Measurements from ENCODE around the gene NR4A3.

The NR4A3 gene

GRCh38 chr9:99809586-99810319 lies 11.9 kb upstream of the NR4A3 start:
- ChIA-PET CTCF (interaction anchor here (0.6 kb wide), 2 partner anchors 203 to 1719 kb away, joined by 3 read pairs; no protein-coding TSS in a partner anchor), POLR2A (no interaction called here)
- DNase-seq (ENCODE audit: extremely low spot score), result no peak
- TF ChIP-seq BHLHE40 (IDR thresholded peaks at IDR 0.05; ENCODE audit: borderline replicate concordance) (no peak), HDGF (IDR thresholded peaks at IDR 0.05; ENCODE audit: borderline replicate concordance) (no peak), ZNF384 (IDR thresholded peaks at IDR 0.05) (no peak), LEF1 (IDR thresholded peaks at IDR 0.05; ENCODE audit: borderline replicate concordance) (no peak), ARNT (IDR thresholded peaks at IDR 0.05) (no peak), NFRKB (IDR thresholded peaks at IDR 0.05) (no peak), SUZ12 (IDR thresholded peaks at IDR 0.05) (no peak)

GRCh38 chr9:99811172-99811571 lies 10.5 kb upstream of the NR4A3 start:
- TF ChIP-seq NFRKB (IDR thresholded peaks at IDR 0.05) (no peak), FOXA1 (IDR thresholded peaks at IDR 0.05) (no peak), ZNF384 (IDR thresholded peaks at IDR 0.05) (no peak), SP1 (IDR thresholded peaks at IDR 0.05) (no peak), L3MBTL2 (conservative IDR thresholded peaks at IDR 0.05) (no peak)
- CTCF ChIA-PET, result interaction anchor here (0.8 kb wide), 1 partner anchor 666 kb away, joined by 3 read pairs; no protein-coding TSS in a partner anchor
- no peak for DNase-seq (ENCODE audit: extremely low spot score)
- POLR2A ChIA-PET, result no interaction called here

DNA sequence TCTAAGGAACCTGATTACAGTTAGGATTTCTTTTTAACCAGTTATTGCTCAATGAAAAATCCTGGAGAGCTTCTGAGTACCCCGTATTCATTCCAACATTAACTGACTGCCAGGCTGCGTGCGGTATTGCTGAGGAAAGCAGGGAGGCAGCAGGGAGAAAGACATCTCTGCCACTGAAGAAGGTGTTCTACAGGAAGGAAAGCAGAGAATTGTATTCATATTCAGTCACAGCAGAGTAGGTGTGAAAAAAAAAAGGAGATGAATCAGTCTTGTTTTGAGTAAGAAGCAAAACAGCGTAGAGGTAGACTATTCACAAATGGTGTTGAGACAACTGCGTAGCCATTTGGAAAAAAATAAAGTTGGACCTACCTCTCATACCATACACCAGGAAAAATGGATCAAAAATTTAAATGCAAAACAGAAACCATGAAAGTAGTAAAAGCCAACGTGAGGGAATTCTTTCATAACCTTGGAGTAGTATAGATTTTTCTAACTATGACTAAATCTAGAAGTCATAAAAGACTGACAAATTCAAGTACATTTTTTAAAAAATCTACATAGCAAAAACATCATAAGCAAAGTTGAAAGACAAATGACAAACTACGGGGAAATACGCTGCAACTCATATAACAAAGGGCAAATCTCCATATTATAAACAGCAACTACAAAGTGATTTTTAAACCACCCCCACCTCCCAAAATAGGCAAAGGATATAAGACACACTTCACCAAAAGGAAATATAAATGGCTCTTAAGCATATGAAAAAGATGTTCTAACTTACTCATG lies 9.9 kb upstream of the NR4A3 start:
- DNase-seq (ENCODE audit: extremely low spot score), result no peak
- CTCF ChIA-PET, result interaction anchor here (0.8 kb wide), 1 partner anchor 666 kb away, joined by 3 read pairs; no protein-coding TSS in a partner anchor
- POLR2A ChIA-PET, result no interaction called here
- TF ChIP-seq FOXK2 (IDR thresholded peaks at IDR 0.05), result no peak
- no peak for TF ChIP-seq CTBP1 (IDR thresholded peaks at IDR 0.05; ENCODE audit: borderline replicate concordance)
- TF ChIP-seq HDGF (IDR thresholded peaks at IDR 0.05; ENCODE audit: borderline replicate concordance), result no peak
- TF ChIP-seq TARDBP (IDR thresholded peaks at IDR 0.05), result no peak
- no peak for TF ChIP-seq NFRKB (IDR thresholded peaks at IDR 0.05)
- no peak for TF ChIP-seq L3MBTL2 (conservative IDR thresholded peaks at IDR 0.05)
- TF ChIP-seq ARNT (IDR thresholded peaks at IDR 0.05), result no peak

DNA sequence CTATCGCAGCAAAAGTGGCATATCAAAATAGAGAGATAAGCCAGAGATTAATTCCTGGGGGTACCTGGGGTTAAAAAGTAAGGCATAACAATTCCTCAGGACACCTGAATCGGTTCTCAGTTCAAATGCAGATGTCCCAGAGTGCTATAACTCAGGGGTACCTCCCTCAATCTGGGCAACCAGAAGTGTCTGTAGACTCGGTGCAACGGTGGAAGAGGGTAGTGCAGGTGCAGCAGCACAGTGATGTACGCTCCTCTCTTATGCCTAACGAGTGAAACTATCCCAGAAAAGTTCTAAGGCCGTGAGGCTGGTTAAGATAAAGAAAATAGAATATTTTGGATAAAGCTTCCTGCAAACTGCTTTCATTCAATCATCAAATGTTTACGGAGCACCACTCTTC lies 7.9 kb upstream of the NR4A3 start:
- ChIA-PET POLR2A (no interaction called here), CTCF (no interaction called here)
- TF ChIP-seq, protein P1, sequence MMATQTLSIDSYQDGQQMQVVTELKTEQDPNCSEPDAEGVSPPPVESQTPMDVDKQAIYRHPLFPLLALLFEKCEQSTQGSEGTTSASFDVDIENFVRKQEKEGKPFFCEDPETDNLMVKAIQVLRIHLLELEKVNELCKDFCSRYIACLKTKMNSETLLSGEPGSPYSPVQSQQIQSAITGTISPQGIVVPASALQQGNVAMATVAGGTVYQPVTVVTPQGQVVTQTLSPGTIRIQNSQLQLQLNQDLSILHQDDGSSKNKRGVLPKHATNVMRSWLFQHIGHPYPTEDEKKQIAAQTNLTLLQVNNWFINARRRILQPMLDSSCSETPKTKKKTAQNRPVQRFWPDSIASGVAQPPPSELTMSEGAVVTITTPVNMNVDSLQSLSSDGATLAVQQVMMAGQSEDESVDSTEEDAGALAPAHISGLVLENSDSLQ (IDR thresholded peaks at IDR 0.05), result no peak
- no peak for TF ChIP-seq SP1 (IDR thresholded peaks at IDR 0.05)
- TF ChIP-seq BHLHE40 (IDR thresholded peaks at IDR 0.05; ENCODE audit: borderline replicate concordance), result no peak
- TF ChIP-seq LEF1 (IDR thresholded peaks at IDR 0.05; ENCODE audit: borderline replicate concordance), result no peak
- no peak for TF ChIP-seq L3MBTL2 (conservative IDR thresholded peaks at IDR 0.05)
- no peak for TF ChIP-seq FOXK2 (IDR thresholded peaks at IDR 0.05)
- no peak for TF ChIP-seq CTBP1 (IDR thresholded peaks at IDR 0.05; ENCODE audit: borderline replicate concordance)
- TF ChIP-seq NFRKB (IDR thresholded peaks at IDR 0.05), result no peak
- no peak for TF ChIP-seq ELF4 (IDR thresholded peaks at IDR 0.05)
- no peak for TF ChIP-seq TARDBP (IDR thresholded peaks at IDR 0.05)
- TF ChIP-seq FOXA1 (IDR thresholded peaks at IDR 0.05), result no peak
- TF ChIP-seq HDGF (IDR thresholded peaks at IDR 0.05; ENCODE audit: borderline replicate concordance), result no peak
- no peak for TF ChIP-seq ZNF384 (IDR thresholded peaks at IDR 0.05)
- no peak for TF ChIP-seq FOXM1 (IDR thresholded peaks at IDR 0.05; ENCODE audit: borderline replicate concordance)
- no peak for TF ChIP-seq SUZ12 (IDR thresholded peaks at IDR 0.05)
- TF ChIP-seq ARNT (IDR thresholded peaks at IDR 0.05), result no peak
- DNase-seq (ENCODE audit: extremely low spot score), result no peak

GRCh38 chr9:99814359-99814758 lies 7.3 kb upstream of the NR4A3 start:
- POLR2A ChIA-PET, result no interaction called here
- TF ChIP-seq HDGF (IDR thresholded peaks at IDR 0.05; ENCODE audit: borderline replicate concordance), result no peak
- no peak for TF ChIP-seq LEF1 (IDR thresholded peaks at IDR 0.05; ENCODE audit: borderline replicate concordance)
- no peak for TF ChIP-seq ARNT (IDR thresholded peaks at IDR 0.05)
- no peak for TF ChIP-seq FOXM1 (IDR thresholded peaks at IDR 0.05; ENCODE audit: borderline replicate concordance)
- TF ChIP-seq, protein P1 (IDR thresholded peaks at IDR 0.05), result no peak
- no peak for TF ChIP-seq BHLHE40 (IDR thresholded peaks at IDR 0.05; ENCODE audit: borderline replicate concordance)
- TF ChIP-seq SUZ12 (IDR thresholded peaks at IDR 0.05), result no peak
- CTCF ChIA-PET, result no interaction called here
- DNase-seq (ENCODE audit: extremely low spot score), result no peak

DNA sequence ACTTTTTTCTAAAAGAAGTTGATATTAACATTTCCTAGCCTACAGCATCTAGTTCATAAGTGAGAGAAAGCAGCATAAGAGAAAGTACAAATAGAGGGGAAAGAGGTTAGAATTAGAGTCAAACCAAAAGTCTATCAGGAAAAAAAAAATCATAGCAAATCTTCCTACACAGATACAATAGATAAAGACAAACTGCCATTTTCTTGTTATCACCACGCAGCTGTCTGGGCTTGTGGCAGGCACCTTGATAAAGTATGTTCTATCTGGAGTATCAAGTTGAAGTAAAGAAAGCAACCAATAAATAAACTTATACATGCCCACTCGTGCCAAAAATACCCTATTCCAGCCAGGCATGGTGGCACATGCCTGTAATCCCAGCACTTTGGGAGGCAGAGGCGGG lies 5.3 kb upstream of the NR4A3 start:
- ChIA-PET POLR2A (no interaction called here), CTCF (no interaction called here)
- no peak for TF ChIP-seq FOXK2 (IDR thresholded peaks at IDR 0.05)
- no peak for TF ChIP-seq SP1 (IDR thresholded peaks at IDR 0.05)
- TF ChIP-seq FOXA1 (IDR thresholded peaks at IDR 0.05), result no peak
- TF ChIP-seq LEF1 (IDR thresholded peaks at IDR 0.05; ENCODE audit: borderline replicate concordance), result no peak
- no peak for TF ChIP-seq ZNF384 (IDR thresholded peaks at IDR 0.05)
- no peak for TF ChIP-seq L3MBTL2 (conservative IDR thresholded peaks at IDR 0.05)
- TF ChIP-seq NFRKB (IDR thresholded peaks at IDR 0.05), result no peak
- TF ChIP-seq, protein P1 (IDR thresholded peaks at IDR 0.05), result no peak
- no peak for TF ChIP-seq SUZ12 (IDR thresholded peaks at IDR 0.05)
- TF ChIP-seq CTBP1 (IDR thresholded peaks at IDR 0.05; ENCODE audit: borderline replicate concordance), result no peak
- TF ChIP-seq BHLHE40 (IDR thresholded peaks at IDR 0.05; ENCODE audit: borderline replicate concordance), result no peak
- no peak for TF ChIP-seq FOXM1 (IDR thresholded peaks at IDR 0.05; ENCODE audit: borderline replicate concordance)
- TF ChIP-seq ELF4 (IDR thresholded peaks at IDR 0.05), result no peak
- no peak for TF ChIP-seq HDGF (IDR thresholded peaks at IDR 0.05; ENCODE audit: borderline replicate concordance)
- TF ChIP-seq TARDBP (IDR thresholded peaks at IDR 0.05), result no peak
- no peak for TF ChIP-seq ARNT (IDR thresholded peaks at IDR 0.05)
- DNase-seq (ENCODE audit: extremely low spot score), result no peak

Measured in HEK293T (cell line).